Astrocyte of the cerebellum (primary cell): ENCODE measurements around the gene MEGF8.

ENCODE experiments used
- DNase-seq: peaks from one replicate; pipeline ENCODE4 v3.0.0-alpha.2; 2011; ENCODE audit warnings: low read depth
- H3K4me3 ChIP-seq: 2 replicates; pipeline ENCODE4 v1.5.1; 2011; ENCODE audit warnings: mild to moderate bottlenecking, low read depth, low read length, moderate library complexity
- in situ Hi-C: cut with HindIII; loops from 2 replicates; pipeline ENCODE4 v1.10.0; 2017; ENCODE audit warnings: low sequenced_read_pairs
- TF ChIP-seq, protein P1 (sequence below): IDR thresholded peaks from 2 replicates; pipeline ENCODE4 v1.5.1; 2012; ENCODE audit warnings: low read length, low read depth, moderate library complexity, mild to moderate bottlenecking; ENCODE audit errors: missing control alignments

The MEGF8 gene

DNA sequence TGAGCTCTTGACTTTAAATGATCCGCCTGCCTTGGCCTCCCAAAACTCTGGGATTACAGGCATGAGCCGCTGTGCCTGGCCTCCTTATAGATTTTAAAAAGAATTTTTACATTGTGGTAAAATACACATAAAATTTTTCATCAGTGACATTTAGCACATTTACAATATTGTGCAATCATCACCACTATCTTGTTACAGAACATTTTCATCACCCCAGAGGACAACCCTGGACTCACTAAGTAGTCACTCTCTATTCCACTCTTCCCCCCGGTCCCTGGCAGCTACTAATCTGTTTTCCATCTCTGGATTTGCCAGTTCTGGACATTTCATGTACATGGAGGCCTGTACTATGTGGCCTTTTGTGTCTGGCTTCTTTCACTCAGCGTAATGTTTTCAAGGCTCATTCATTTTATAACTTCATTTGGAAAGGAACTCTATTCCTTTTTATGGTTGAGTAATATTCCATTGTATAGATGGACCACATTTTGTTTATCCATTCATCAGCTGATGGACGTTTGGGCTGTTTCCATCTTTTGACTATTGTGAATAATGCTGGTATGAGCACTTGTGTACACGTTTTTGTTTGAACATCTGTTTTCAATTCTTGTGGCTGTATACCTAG is 19.9 kb downstream of the MEGF8 start:
- TF ChIP-seq, protein P1, sequence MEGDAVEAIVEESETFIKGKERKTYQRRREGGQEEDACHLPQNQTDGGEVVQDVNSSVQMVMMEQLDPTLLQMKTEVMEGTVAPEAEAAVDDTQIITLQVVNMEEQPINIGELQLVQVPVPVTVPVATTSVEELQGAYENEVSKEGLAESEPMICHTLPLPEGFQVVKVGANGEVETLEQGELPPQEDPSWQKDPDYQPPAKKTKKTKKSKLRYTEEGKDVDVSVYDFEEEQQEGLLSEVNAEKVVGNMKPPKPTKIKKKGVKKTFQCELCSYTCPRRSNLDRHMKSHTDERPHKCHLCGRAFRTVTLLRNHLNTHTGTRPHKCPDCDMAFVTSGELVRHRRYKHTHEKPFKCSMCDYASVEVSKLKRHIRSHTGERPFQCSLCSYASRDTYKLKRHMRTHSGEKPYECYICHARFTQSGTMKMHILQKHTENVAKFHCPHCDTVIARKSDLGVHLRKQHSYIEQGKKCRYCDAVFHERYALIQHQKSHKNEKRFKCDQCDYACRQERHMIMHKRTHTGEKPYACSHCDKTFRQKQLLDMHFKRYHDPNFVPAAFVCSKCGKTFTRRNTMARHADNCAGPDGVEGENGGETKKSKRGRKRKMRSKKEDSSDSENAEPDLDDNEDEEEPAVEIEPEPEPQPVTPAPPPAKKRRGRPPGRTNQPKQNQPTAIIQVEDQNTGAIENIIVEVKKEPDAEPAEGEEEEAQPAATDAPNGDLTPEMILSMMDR, result no peak
- in situ Hi-C loops, result no loop called here
- no peak overlapping the region for H3K4me3 ChIP-seq
- DNase-seq, result no peak

DNA sequence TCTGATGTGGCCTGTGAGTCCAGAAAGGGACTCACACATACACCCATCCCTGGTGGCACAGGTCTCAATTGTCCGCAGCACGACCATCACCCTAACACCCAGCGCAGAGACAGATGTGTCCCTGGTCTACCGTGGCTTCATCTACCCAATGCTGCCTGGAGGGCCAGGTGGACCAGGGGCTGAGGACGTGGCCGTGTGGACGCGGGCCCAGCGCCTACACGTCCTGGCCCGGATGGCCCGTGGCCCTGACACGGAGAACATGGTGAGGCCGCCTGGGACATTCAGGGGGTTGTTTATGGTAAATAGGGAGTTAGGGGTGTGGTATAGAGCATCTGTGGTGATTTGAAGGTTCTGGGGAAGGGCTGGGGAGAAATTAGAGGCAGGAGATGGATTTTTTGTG is 22.8 kb downstream of the MEGF8 start:
- in situ Hi-C loops, result no loop called here
- TF ChIP-seq, protein P1, result no peak
- DNase-seq, result no peak
- no peak overlapping the region for H3K4me3 ChIP-seq

DNA sequence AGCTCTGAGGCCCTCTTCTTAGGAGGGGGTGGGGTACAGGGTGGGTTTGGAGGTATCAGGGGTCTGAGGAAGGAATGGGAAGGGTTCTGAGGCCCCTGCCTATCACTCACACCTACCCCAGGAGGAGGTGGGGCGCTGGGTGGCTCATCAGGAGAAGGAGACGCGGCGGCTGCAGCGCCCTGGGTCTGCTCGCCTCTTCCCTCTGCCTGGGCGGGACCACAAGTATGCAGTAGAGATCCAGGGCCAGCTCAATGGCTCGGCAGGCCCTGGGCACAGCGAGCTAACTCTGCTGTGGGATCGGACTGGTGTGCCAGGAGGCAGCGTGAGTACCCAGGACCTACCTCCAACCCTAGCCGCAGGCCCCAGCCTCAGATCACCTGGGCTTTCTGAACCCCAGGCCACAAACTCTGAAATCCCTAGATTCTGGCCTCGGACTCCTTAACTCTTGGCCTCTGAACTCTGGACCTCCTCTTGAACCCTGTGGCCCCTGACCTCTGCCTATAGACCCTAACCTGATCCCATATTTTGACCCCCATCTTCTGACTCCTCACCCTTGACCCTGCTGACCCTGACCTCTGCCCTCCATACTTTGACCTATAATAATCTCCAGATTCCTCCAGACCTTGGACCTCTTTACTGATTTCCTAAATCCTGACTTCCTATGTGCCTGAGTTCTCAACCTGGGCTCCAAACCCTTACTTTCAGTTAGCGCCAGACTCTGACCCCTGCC is 24.1 kb downstream of the MEGF8 start:
- in situ Hi-C loops, result no loop called here
- DNase-seq, result no peak
- H3K4me3 ChIP-seq, result no peak overlapping the region
- TF ChIP-seq, protein P1, result no peak

DNA sequence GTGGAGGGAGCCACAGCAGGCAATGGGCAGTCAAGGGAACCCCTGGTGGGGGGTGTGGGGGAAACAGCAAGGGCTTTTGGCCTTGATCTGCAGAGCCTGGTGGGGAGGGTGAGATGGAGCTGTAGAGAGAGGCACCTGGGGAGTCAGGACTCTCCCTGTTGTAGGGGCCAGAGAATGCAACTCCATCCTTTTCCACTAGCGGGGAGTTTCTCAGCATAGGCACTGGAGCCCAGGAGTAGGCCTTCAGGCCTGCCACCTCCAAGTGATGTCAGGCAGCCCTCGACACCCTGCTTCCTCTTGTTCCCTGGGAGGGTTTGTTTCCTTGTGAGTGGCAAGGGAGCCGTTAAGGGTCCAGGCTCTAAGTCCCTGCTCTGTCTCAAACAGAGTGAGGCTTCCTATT is 25.0 kb downstream of the MEGF8 start:
- TF ChIP-seq, protein P1, result no peak
- H3K4me3 ChIP-seq, result no peak overlapping the region
- in situ Hi-C loops, result no loop called here

DNA sequence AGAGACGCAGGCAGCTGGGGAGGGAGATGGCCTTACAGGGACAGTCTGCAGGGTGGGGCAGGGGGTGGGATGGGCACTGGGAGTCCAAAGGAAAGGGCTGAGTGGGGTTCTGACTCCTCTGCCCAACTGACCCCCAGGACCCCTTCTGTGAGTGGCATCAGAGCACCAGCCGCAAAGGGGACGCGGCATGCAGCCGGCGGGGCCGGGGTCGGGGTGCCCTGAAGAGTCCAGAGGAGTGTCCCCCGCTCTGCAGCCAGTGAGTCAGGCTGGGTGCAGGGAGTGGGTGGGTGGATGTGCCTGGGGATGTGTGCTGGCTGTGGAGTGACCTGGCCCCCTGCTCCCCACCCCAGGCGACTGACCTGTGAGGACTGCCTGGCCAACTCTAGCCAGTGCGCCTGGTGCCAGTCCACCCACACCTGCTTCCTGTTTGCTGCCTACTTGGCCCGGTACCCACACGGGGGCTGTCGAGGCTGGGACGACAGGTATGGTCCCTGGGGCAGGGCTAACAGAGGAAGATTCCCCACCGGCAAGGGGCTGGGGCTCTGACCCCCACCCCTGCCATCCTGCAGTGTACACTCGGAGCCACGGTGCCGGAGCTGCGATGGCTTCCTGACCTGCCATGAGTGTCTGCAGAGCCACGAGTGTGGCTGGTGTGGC is 25.8 kb downstream of the MEGF8 start:
- DNase-seq, result no peak
- in situ Hi-C loops, result no loop called here
- no peak overlapping the region for H3K4me3 ChIP-seq
- TF ChIP-seq, protein P1, result no peak

More for the DNA sequence above, 25.0 kb downstream of the MEGF8 start:
- DNase-seq, result no peak

DNA sequence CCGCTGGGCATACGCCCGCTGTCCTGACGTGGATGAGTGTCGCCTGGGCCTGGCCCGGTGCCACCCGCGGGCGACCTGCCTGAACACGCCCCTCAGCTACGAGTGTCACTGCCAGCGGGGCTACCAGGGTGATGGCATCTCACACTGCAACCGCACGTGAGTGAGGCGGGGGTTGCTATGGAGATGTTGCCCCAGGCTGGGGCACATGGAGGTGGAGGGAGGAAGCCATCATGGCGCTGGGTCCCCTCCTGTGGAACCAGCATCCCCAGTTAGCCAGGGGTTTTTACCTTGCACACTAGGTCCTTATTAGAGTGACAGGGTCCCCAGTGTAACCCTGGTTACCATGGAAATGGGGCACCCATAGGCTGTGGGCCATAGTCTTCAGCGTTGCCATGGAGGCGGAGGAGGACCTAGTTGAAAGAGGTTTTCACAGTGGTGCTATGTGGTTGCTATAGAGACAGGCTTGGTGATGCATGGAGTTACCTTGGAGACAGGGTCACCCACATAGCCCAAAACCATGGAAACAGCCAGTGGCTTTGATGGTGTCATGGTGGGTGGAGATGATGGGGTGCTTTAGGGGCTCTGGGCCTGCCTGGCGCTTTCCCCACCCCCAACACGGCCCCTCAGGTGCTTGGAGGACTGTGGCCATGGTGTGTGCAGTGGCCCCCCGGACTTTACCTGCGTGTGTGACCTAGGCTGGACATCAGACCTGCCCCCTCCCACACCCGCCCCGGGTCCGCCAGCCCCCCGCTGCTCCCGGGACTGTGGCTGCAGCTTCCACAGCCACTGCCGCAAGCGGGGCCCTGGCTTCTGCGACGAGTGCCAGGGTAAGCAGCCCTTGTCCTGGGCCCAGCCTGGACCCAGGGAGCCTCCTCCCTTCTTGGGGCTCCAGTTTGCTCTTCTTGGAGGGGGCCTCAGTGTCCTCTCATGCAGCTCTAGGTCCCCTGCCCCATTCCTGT is 27.1 kb downstream of the MEGF8 start:
- in situ Hi-C loops, result no loop called here
- no peak overlapping the region for H3K4me3 ChIP-seq
- DNase-seq, result no peak
- TF ChIP-seq, protein P1, result no peak
